OCI-M2 (cell line): ENCODE results near the gene PGBD5.

ENCODE experiments used
- DNase-seq: peaks from one replicate; lab custom pipeline; 2025; ENCODE audit not compliant: unreplicated experiment; lab: John Stamatoyannopoulos, UW

PGBD5 gene

GRCh38 chr1:230398856-230399255 is 27.3 kb downstream of the PGBD5 start:
- no peak for DNase-seq

DNA sequence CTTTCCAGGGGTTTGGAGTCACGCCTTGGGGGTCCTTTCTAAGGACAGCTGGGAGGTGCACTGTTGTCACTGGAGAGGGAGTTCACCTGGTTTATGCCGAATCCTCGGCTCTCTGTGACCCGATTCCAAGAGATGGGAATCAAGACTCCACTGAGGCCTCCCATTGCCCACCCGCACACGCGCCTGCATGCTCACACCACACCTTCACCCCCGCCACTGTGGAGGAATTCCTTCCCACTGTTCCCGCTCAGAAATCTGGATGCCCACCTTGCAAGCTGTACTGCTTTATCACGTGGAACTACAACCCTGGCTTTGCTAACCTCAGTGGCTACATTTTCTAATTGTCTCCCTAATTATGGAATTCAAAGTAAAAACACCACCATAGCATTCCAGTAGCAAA is 29.2 kb downstream of the PGBD5 start:
- no peak for DNase-seq

GRCh38 chr1:230395932-230396331 is 30.2 kb downstream of the PGBD5 start:
- DNase-seq = no peak

DNA sequence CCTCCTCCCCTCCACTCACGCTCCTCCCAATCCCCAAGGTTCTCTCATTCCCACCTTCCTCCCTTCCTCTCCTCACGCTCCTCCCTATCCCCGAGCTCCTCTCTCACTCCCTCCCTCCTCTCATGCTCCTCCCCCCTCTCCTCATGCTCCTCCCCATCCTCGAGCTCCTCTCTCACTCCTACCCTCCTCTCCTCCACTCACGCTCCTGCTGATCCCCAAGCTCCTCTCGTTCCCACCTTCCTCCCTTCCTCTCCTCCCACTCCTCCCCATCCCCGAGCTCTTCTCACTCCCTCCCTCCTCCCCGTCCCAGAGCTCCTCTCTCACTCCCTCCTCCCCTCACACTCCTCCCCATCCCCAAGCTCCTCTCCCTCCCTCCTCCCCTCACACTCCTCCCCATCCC is 31.4 kb downstream of the PGBD5 start:
- no peak for DNase-seq

DNA sequence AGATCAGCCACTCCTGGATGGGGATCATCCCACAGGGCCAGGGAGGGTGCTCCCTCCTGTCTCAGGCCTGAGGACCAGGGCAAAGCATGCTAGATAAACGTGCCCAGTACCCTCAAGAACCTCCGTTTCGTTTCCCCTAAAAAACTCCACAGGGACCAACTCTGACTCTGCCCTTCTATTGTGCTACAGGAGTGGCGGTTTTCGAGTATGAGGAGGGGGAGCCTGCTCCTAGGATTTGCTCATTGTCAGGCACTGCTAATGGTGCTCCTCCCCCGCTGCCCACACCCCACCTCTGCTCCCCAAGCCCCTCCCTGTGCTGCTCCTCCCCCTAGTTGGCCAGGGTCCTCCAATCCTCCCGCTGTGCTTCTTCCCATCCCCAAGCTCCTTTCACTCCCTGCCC is 32.0 kb downstream of the PGBD5 start:
- DNase-seq = no peak

- no peak for DNase-seq
Measured at GRCh38 chr1:230393722-230394121, 32.4 kb downstream of the PGBD5 start.

DNA sequence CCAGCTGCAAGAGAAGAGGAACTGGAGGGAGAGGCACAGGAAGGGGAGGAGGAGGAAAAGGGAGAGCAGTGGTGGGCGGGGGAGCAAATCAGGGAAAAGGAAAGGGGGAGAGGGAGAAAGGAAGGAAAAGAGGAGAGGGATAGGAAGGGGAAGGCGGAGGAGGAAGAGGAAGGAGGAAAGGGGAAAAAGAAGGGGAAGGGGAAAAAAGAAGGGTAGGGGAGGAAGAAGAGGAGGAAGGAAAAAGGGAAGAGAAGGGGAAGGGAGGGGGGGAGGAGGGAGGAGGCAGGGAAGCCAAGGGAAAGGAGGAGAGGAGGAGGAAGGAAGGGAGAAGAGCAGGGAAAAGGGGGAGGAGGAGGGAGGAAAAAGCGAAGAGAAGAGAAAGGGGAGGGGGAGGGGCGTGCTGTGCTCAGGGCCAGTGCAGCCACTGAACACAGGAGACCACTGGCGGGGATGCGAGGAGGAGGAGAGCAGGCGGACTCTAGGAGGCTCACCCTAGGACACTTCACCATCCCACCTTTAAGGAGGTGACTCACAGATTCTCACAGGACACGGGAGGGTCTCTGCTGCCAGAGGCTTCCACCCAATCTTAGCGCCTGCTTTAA is 33.1 kb downstream of the PGBD5 start:
- no peak for DNase-seq

DNA sequence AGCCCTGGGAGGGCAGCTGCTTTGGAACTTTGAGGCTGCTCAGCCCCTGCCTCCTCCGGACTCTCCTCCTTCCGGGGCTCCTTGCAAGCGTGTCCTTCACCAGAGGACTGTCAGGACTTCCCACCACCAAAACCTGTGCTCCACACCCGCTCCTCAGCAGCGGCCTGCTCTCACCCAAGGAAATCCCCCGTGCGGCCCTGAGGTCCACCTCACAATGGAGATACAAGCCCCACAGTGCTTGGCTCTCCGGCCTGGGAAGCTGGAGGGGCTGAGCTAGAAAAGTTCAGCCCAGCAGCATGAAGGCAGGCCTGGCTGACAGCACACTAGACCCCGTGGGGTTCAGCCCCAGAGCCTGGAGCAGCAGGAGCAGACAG is 33.6 kb downstream of the PGBD5 start:
- no peak for DNase-seq

GRCh38 chr1:230391776-230392535 is 34.2 kb downstream of the PGBD5 start:
- DNase-seq = no peak

DNA sequence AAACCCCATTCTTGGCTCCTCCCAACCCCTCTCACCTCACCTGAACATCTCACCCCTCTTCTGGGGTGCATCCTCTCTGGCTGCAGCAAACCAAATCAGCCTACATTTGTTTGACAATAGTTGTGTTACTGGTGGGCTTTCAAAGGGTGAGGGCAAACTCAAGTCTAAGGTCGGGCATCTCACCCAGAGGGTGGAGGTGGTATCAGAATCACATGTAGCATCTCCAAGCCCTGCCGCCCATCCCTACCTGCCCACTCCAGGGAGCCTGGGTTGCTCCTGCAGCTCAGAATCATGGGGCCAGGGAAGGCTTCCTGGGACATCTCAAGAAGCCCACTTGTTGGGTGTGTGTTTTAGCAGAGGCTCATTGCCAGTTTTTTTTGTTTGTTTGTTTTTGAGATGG is 35.8 kb downstream of the PGBD5 start:
- DNase-seq = no peak

DNA sequence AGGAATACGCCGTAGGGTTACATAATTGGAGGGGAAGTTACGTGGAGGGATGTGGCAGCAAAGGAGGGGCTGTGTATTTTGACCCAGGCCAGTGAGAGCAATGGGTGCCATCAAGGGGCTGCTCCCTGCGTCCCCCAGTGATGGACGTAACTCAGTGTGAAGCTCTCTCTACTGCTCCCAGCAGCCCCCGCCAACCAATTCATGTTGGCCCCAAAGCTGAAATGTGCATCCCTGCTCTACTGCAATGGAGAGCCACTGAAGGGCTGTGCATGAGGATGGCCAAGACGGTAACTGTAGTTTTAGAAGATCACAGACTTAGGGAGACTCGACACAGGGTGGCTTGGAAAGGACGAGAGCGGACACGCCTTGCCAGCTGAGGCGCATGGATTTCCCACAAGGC is 38.3 kb downstream of the PGBD5 start:
- DNase-seq = no peak

- no peak for DNase-seq
Measured at GRCh38 chr1:230387296-230387695, 38.8 kb downstream of the PGBD5 start.

DNA sequence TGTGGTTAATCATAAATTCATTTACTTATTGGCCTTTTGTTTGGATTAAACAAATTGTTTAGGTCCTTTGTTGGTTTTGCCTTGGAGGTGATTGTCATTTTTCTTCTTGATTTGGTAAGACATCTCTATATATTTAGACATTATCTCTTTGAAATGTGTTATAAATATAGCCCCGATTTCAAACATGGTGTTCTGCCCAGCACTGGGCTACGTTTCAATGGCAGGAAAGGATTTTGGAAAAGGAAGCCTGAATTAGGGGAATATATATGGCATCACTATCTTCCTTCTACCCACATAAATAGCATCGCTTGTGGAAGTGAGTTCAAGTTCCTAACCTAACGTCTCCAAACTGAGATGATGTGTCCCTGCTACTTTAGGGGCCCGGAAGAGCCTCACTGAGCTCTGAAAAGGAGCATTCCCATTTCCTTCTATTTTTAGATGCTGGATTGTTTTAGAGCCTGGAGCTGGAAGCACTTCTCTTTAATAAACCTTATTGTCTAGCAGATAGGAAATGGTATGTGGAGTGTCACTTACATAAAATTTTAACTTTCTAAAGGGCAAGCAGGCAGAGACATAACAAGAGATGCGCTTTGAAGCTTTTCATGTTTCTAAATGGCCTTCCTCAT is 39.4 kb downstream of the PGBD5 start:
- DNase-seq = no peak

DNA sequence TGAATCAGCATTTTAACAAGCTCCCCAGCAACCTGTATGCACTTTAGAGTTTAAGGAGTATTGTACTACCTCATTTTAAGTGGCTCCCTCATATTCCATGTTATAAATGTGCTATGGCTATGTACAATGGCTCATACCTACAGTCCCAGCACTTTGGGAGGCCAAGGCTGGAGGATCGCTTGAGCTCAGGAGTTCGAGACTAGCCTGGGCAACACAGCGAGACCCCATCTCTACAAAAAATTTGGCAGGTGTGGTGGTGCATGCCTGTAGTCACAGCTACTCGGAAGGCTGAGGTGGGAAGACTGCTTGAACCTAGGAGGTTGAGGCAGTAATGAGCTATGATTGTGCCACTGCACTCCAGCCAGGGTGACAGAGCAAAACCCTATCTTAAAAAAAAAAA is 40.2 kb downstream of the PGBD5 start:
- DNase-seq = no peak

- DNase-seq = no peak
Measured at GRCh38 chr1:230385158-230385450, 41.0 kb downstream of the PGBD5 start.

- DNase-seq = no peak
Measured at GRCh38 chr1:230384380-230385157, 41.6 kb downstream of the PGBD5 start.

DNA sequence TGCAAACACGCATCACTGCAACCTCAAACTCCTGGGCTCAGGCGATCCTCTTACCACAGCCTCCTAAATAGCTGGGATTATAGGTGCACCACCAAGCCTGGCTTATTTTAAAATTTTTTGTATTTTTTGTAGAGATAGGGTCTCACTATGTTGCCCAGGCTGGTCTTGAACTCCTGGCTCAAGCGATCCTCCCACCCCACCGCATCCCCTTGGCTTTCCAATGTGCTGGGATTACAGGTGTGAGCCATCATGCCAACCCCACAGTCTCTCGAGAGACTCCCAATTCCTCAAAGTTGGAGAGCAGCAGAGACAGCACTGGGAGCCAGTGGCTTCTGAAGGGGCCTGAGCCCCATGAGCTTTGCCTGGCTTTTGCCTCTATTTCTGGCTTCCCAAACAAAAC is 42.7 kb downstream of the PGBD5 start:
- no peak for DNase-seq

DNA sequence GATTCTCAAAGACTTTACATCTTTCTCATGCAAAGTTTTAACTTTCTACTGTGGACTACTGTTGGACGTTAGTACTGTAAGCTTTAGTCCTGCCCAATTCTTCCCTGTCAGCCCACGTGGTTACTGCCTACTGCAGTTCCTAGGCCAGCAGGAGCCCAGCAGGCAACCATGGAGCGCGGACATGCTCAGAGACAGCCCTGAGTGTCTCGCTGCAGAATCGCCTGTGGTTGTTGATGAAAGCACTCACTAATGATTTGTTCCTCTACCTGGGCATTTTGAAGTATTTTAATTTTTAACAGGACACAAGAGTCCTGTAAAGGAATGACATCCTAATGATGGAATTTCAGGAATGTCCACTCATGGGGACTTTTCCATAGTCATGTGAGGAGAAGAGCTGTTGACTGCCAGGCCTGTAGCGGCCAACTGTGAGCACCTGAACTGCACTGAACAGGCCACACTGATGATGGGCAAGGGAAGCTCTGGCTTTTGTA is 44.1 kb downstream of the PGBD5 start:
- DNase-seq = no peak

DNA sequence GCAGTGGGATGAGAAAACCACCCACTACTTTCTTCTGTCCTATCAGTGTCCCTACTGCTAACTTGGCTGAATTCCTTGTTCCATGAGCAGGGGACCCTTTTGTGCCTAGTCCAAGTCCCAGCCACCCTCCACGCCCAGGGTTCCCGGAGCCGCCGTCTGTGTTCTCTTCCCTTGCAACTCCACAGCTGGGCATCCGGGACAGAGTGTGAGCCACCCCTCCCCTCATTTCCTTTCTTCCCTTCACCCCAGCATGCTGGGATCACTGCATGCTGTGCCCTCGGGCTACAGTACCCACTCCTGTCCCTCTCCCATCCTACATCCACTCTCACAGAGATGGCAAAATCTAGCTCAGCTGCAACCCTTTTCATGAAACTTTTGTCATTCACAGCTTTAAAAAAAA is 44.5 kb downstream of the PGBD5 start:
- DNase-seq = no peak

DNA sequence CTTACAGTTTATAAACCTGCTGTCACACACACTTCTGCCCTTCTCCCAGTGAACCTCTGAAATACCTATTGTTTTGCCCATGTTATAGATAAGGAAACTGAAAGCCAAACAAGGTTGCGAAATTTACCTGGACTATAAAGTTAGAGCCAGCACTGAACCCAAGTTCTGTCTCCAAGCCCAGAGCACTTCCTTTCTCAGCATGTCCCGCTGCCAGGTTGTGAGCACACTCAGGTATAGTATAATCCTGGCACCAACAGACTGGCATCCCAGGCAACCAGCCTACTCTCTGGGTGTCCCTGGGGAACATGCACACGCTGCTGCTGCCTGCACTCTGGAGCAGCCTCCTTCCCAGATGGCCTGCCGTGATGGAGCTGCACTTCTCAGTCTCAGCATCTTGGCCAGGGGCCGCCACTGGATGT is 45.1 kb downstream of the PGBD5 start:
- no peak for DNase-seq

DNA sequence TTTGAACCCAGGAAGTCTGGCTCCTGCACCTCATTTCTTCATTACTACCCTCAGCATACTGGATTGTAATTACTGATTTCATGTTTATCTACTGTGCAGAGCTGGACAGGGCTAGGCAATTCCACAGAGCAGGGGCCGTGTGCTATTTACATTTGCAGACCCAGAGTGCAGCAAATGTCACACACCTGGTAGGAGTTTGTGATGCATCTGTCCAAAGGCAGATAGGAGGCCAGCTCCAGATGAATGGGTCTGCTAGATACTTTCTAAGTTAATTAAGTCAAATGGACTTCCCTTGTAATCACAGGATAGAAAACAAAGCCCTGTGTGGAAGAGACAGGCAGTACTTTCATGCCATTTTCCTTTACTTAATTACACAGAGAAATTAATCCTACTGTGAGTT is 46.2 kb downstream of the PGBD5 start:
- DNase-seq = no peak

GRCh38 chr1:230379462-230379861 is 46.7 kb downstream of the PGBD5 start:
- DNase-seq = no peak
